ENCODE results near the gene PLB1.

GRCh38 chr2:28624793-28625701, 129.2 kb downstream of the PLB1 start:
- TF ChIP-seq CTCF (IDR thresholded peaks at IDR 0.05) (peak in 1 of 6 experiments; percentile 16), POLR2A (IDR thresholded peaks at IDR 0.05) (peak in 1 of 4 donors; percentile 52)

Measured in esophagus squamous epithelium (tissue), 4 donors.